Amniotic stem cell (primary cell): ENCODE results near the gene TGM4.

ENCODE experiments used
- DNase-seq: peaks from one replicate; lab custom pipeline; 2025; lab: John Stamatoyannopoulos, UW

TGM4 gene

GRCh38 chr3:44954962-44955361 is 80.6 kb downstream of the TGM4 start:
- no peak for DNase-seq

- DNase-seq = no peak
These were observed 81.5 kb downstream of the TGM4 start for GRCh38 chr3:44955917-44956316.

DNA sequence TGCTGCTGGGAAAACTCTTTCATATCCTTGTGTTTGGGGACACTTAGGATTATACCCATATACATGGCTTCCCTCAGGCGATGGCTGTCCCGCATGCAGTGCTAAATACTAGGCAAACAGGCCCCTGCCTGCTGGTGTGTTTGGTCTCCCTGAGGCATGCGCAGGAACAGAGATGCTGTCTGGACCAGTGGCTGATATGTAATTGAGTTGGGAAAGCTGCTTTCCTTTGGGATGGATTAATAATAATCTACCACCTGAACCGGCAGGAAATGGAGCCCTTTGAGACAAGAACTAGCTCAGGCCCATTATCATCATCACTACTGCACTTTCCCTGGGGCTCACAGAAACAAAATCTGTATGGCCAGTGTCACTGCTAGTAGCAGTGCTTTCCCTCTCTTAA is 83.6 kb downstream of the TGM4 start:
- no peak for DNase-seq

DNA sequence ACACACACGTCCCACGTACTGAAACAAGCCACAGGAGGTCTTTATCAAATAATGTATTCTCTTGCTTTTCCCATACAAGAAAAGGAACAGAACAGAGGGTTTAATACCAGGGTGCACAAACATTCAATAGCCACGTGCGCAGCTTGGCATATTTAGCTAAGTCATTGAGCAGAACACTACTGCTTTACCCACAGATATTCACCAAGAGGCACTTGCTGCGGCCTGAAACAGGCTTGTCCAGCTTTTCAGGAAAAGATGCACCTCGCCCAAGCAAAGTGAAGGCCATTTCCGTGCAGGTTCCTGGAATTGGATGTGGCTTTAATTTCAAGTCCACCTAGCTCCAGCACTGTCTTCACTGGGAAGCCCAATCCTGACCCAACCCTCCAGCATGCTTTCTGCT is 84.0 kb downstream of the TGM4 start:
- no peak for DNase-seq

DNA sequence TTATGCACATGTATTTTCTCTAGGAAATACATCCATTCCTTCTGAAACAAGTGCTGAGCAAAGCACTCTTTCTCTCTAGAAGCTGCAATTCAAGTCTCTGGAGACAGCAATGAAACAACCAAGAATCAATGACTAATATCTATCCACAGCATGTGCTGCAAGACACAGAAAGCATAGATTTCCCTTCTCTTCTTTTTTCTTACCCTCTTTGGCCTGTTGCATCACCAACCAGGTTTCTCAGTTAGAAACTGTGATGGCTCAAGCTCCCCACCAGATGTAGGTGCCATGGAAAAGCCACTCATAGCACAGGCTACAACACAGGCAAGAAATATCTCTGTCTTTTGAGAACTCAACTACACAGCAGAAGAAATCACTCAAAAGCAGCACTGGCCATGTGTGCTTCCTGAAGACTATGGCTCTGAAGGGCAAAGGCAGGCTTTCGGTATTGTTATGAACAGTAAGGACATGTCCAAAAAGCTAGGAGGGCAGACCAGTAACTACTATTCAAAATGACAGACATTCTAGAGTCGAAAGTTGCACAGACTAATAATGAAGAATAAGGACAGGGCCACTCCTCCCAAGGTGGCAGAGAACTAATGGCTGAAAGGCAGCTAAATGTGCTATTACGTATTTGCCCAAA is 86.1 kb downstream of the TGM4 start:
- no peak for DNase-seq

GRCh38 chr3:44961888-44962287 is 87.5 kb downstream of the TGM4 start:
- no peak for DNase-seq

DNA sequence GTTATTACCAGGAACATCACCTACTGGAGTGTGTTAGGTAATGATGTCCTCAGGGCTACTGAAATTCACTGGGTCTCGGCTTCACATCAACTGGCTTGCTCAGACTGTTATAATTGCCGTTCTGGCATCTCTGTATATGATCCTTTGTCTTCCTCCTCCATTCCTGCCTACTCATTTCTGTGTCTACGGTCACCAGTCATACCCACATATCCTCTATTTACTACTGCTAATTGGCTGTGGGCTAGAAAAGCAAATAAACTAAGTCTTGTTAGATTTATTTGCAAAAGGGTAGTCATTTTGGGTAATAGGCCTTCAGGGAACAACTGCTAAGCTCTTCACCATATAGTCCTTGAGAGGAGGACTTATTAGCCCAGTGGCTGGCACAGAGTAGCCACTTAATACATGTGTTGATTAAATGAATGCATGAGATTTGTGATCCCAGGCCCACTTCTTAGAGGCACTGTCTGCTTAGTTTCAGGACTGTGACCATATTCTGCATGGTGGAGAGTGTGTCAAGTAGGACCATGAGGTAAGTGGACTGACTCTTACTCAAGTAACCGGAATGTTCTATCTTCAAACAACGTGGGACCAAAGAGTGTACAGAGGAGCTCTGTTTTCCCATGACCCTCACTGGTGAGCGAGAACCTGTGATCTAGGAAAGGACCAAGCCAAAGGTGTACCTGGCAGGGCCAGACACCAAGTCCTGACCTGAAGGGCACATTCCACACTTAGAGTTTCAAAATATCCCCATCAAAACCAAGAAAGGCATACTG is 88.4 kb downstream of the TGM4 start:
- DNase-seq = no peak

- DNase-seq = no peak
These were observed 89.3 kb downstream of the TGM4 start for GRCh38 chr3:44963571-44964325.
